ENCODE results near the gene CDYL. TPM values are rescaled to one million over a fixed set of nuclear protein-coding genes. Genes with fewer than 3 reads are reported as not detected.
A peak's percentile ranks its signal among the peaks of the same experiment; 100 is the strongest.

Gene CDYL
- total RNA-seq, 1 donor from 2014 or later, result 11.8 TPM

DNA sequence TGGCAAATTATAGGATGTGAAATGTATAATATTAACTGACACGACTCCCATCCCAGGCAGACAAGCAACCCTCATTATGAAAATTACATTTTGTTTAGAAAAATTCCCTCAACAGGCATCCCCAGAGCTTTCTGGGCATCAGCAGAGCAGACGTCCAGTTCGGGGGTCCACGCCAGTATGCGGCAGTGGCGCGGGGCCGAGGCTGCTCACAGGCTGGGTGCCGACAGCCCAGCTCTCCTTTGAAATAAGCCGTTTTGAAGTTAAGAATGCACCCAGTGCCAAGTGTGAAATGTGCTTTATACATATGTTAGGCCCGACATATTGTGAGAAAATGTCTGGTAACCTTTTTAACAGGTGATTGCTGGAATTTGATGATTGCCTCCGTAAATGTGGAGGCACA lies 177.2 kb downstream of the CDYL start:
- DNase-seq (ENCODE audit: low spot score), result no peak
- no peak for ATAC-seq

DNA sequence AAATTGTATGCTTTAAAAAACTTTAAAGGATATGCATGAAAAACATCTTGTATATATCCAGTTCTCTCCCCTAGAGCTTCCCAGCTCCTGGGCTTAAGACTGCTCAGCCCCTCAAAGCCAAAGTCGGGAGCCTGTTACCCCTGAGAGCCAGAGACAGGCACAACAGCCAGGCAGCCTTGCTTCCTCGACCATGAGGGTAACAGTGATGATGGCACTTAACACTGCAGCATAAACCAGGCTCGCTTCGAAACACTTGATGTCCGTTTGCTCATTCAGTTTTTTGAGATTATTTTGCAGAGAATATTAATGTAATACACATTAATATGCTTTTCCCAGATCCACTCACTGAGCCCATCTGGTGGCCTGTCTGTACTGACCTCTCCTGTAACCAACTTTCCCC lies 180.4 kb downstream of the CDYL start:
- DNase-seq (ENCODE audit: low spot score) (no peak), ATAC-seq (no peak)

DNA sequence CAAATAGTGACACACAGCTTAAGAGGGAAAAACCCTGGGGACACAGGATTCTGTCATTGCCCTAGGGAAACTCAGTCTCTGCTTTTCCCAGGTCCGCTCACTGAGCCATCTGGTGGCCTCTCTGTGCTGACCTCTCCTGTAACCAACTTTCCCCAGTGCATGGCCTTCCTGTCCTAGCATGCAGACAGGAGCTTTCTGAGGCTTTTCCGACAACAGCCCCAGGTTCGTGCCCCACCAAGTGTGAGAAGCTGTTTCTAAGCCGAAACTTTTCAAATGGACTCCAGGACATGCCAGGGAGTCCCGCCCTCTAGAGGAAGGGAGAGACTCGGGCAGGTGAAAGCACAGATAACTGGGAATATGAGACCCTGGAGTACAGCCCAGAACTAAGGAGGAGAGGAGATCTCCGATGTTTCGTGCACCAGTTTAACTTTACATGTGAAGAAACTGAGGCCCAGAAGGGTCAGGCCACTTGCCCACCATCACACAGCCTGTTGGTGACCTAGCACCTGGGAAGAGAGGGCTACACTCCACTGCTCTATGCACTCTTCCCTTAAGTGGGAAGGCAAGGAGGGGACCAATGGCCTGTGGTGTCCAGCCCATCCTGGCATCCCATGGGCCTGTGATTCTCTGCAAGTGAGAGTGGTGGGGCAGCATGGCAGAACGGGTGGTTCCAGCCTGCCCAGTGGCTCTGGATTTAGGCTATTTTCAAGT lies 181.5 kb downstream of the CDYL start:
- ATAC-seq, result peak; percentile 81
- DNase-seq (ENCODE audit: low spot score), result no peak

GRCh38 chr6:4958624-4959023 lies 182.4 kb downstream of the CDYL start:
- no peak for DNase-seq (ENCODE audit: low spot score)
- ATAC-seq, result no peak

- DNase-seq (ENCODE audit: low spot score) (no peak), ATAC-seq (no peak)
Observed at GRCh38 chr6:4961322-4962168, 185.3 kb downstream of the CDYL start.

DNA sequence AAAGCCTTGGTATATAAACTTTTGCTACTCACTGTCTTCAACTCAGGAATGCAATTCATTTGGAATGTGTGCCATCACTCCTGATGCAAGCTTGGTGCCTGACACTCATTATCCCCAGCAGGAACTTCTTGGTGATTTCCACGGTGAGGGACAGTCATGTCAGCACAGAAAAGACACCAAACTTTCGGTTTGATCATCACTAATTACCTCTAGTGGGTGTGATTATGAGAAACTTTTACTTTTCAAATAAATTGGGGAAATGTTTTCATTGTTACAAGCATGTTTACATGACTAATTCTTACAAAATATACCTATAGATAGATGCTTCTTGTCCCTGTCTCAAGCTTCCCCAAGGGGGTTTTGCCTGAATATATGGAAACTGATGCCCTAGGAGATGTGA lies 186.7 kb downstream of the CDYL start:
- ATAC-seq, result no peak
- DNase-seq (ENCODE audit: low spot score), result no peak

GRCh38 chr6:4964675-4965561 lies 188.7 kb downstream of the CDYL start:
- no peak for ATAC-seq
- no peak for DNase-seq (ENCODE audit: low spot score)

DNA sequence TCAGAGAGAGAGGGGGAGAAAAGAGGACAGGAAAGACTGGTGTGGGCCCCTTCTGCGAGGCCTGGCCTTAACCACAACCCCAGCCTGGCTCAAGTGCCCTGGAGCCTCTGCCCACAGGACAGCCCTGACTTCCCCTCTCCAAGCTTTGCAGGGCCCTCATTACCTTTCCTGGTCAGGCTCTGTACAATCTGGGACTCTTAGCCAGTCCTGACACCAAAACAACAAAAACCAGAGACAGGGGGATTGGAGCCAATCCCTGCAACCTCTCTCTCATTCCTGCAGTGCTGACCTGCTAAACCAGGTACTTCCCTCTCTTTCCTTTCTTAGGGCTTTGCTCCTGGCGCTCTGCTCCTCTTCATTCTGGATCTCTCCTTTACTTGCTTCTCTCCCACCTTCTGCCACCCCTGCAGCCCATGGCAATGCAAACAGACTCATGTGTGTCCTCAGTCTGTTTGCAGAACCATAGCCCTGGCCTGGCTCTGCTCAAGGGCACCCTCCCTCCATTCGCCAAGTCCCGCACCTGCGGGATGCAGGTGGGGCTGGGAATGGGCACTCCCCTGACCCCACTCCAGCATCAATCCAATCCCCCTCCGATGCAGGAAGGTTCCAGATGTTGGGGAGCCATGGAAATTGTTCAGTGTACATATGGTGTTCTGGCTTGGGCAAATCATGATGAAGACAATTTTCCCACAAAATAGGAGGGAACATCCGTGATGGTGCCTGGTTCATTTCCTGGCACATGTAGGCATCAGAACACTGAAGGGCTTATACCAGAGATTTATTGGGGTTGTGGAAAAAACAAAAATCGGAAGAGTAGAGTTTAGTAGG lies 189.6 kb downstream of the CDYL start:
- ATAC-seq (no peak), DNase-seq (ENCODE audit: low spot score) (no peak)

GRCh38 chr6:4967301-4968030 lies 191.3 kb downstream of the CDYL start:
- ATAC-seq (no peak), DNase-seq (ENCODE audit: low spot score) (no peak)

GRCh38 chr6:4969609-4970285 lies 193.5 kb downstream of the CDYL start:
- ATAC-seq, result no peak
- DNase-seq (ENCODE audit: low spot score), result no peak

DNA sequence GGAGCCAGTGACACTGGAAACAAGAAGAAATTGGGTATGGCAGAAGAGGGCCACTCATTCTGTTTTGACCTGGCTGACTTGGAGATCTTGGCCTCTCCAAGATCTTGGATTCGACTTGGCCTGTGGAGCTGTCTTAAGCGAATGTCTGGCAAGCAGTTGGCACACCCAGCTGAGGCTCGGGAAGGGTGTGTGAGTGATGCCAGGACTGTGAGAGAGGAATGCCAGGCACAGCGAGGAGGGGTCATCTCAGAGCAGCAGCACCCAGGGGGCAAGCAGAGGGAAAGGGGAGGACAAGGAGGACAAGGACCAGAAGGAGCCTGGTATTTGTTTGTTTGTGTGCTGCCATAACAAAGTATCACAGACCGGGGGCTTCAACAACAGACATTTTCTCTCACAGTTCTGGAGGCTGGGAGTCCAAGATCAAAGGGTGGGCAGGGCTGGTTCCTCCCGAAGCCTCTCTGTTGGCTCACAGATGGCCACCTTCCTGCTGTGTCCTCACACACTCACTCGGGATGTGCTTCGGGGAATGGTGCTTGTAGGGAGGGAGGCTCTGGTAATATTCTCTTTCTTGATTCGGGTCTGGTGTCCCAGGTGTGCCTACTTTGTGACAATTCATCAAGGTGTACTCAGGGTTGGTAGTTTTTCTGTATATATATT lies 194.7 kb downstream of the CDYL start:
- DNase-seq (ENCODE audit: low spot score) (no peak), ATAC-seq (no peak)

- ATAC-seq, result no peak
Observed at GRCh38 chr6:4971851-4972250, 195.6 kb downstream of the CDYL start.

GRCh38 chr6:4972438-4972837 lies 196.2 kb downstream of the CDYL start:
- no peak for DNase-seq (ENCODE audit: low spot score)
- ATAC-seq, result no peak

More at GRCh38 chr6:4971851-4972250, 195.6 kb downstream of the CDYL start:
- no peak for DNase-seq (ENCODE audit: low spot score)

- ATAC-seq (no peak), DNase-seq (ENCODE audit: low spot score) (no peak)
Observed at GRCh38 chr6:4973415-4973814, 197.2 kb downstream of the CDYL start.

DNA sequence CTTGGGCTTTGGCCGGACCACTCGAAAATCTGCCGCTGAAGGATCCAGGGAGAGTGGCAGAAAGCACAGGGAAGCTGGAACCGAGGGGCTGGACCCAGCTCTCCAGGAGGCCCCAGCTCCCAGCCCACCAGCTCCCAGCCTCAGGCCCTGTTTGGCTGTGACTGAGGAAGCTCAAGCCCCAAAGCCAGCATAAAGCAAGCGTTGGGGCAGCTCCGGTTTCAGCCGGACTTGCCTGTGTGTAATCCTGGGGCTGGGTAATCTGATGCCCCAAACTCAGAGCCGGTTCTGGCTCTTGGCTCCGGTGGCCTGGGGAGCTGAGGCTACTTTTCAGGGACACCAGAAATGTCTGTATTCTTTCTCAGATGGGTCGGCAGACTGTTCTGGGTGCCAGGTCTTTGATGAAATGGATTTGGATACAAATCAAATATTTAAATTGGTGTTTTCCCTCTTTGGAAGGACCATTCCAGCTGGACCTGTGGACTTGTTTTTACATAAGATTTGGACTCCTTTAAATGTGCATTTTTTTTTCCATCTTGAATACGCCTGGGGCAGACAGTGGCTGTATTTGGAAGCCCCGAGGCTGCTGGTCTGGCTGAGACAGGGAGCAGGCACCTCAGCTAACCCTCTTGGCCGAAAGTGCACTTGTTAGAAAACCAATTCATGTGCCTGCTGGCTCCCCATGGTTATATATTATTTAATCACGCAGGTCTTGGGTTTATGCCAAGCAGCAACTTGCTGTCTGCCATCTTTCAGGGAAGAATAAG lies 198.0 kb downstream of the CDYL start:
- DNase-seq (ENCODE audit: low spot score) (no peak), ATAC-seq (no peak)

DNA sequence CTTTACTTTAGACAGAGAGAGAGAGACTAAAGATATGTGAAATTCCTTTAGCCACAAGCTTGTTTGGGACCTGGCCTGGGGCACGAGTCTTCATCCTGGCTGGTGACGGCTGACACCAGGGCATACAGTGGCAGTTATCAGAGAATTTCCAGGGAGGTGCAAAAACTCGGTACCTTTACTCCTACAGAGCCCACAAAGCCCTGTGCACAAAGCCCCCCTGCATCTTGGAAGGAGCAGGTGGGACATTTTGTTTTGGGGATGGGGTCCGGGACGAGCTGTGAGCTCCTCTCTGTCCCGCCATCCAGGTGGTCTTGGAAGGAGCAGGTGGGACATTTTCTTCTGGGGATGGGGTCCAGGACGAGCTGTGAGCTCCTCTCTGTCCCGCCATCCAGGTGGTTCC lies 198.8 kb downstream of the CDYL start:
- no peak for ATAC-seq
- no peak for DNase-seq (ENCODE audit: low spot score)

- DNase-seq (ENCODE audit: low spot score) (no peak), ATAC-seq (no peak)
Observed at GRCh38 chr6:4975506-4975905, 199.3 kb downstream of the CDYL start.

- DNase-seq (ENCODE audit: low spot score), result no peak
- ATAC-seq, result no peak
Observed at GRCh38 chr6:4977468-4977867, 201.3 kb downstream of the CDYL start.
